A673 (cell line): ENCODE results near the gene DACT2. TPM values are rescaled to one million over a fixed set of nuclear protein-coding genes. Genes with fewer than 3 reads are reported as not detected.

Source experiments
- Bru-seq: library from RNA; stranded (reverse); fragments of 400-500 nt; gene quantifications from one replicate; lab custom pipeline; 2021; lab: Mats Ljungman, UMichigan
- BruChase-seq, 2 experiments: library from RNA; stranded (reverse); fragments of 400-500 nt; gene quantifications; one replicate each; lab custom pipeline; 2021; lab: Mats Ljungman, UMichigan
- BruUV-seq: library from RNA; stranded (reverse); fragments of 400-500 nt; replicated peaks from 2 replicates; lab custom pipeline; 2021; lab: Mats Ljungman, UMichigan
- CTCF ChIA-PET: fragments of 300-600 bp; sonication (Branson Sonifier 250); formaldehyde crosslinking; loops from one replicate; lab custom pipeline; 2022; ENCODE audit warnings: antibody characterized with exemption; lab: Charles Lee
- POLR2A ChIA-PET: fragments of 300-600 bp; sonication (Branson Sonifier 250); formaldehyde crosslinking; loops from one replicate; lab custom pipeline; 2022; ENCODE audit warnings: antibody characterized with exemption; ENCODE audit not compliant: low non-redundant PET; lab: Charles Lee
- DNase-seq: peaks from one replicate; pipeline ENCODE4 v3.0.0-alpha.2; 2015; ENCODE audit warnings: low spot score
- H3K27ac ChIP-seq: fragments of 200-600 bp; sonication (generic); 2 replicates; pipeline ENCODE4 v1.5.1; 2016; ENCODE audit warnings: mixed run types, low read depth, mild to moderate bottlenecking, mixed read lengths, antibody characterized with exemption, low read length; ENCODE audit not compliant: poor library complexity, severe bottlenecking
- H3K27me3 ChIP-seq: fragments of 200-600 bp; sonication (generic); replicated peaks from 2 replicates; pipeline ENCODE4 v1.6.1; 2017; ENCODE audit warnings: mixed run types, low read depth, mild to moderate bottlenecking, mixed read lengths, antibody characterized with exemption, low read length; ENCODE audit not compliant: insufficient read depth, poor library complexity
- H3K36me3 ChIP-seq: fragments of 200-600 bp; sonication (generic); 2 replicates; pipeline ENCODE4 v1.6.1; 2016; ENCODE audit warnings: mixed run types, mild to moderate bottlenecking, mixed read lengths, antibody characterized with exemption, low read length; ENCODE audit not compliant: insufficient read depth, poor library complexity, severe bottlenecking
- H3K4me1 ChIP-seq: fragments of 200-600 bp; sonication (generic); 2 replicates; pipeline ENCODE4 v1.6.1; 2017; ENCODE audit warnings: mixed run types, mild to moderate bottlenecking, mixed read lengths, antibody characterized with exemption, low read length; ENCODE audit not compliant: insufficient read depth, poor library complexity, severe bottlenecking
- H3K4me3 ChIP-seq: fragments of 200-600 bp; sonication (generic); 2 replicates; pipeline ENCODE4 v1.5.1; 2016; ENCODE audit warnings: low read depth, mixed run types, mild to moderate bottlenecking, mixed read lengths, low read length; ENCODE audit not compliant: poor library complexity, severe bottlenecking
- H3K9me3 ChIP-seq: fragments of 200-600 bp; sonication (generic); 2 replicates; pipeline ENCODE4 v1.6.1; 2016; ENCODE audit warnings: mixed run types, low read depth, mild to moderate bottlenecking, mixed read lengths, antibody characterized with exemption, low read length; ENCODE audit not compliant: poor library complexity, severe bottlenecking
- EZH2 ChIP-seq: fragments of 200-600 bp; sonication (generic); IDR thresholded peaks from 2 replicates; pipeline ENCODE4 v1.6.1; 2017; ENCODE audit warnings: borderline replicate concordance, low read depth, mild to moderate bottlenecking, mixed read lengths, antibody characterized with exemption, low read length; ENCODE audit not compliant: poor library complexity, severe bottlenecking
- intact Hi-C: fragments of 100-400 bp; cut with micrococcal nuclease; formaldehyde crosslinking; loops from one replicate; pipeline ENCODE4 v1.10.0; 2022; ENCODE audit not compliant: unreplicated experiment
- long read RNA-seq: library from polyadenylated mRNA; stranded (forward); transcript quantifications from one replicate; pipeline ENCODE4 v2.0.0, GENCODE V29; 2022
- total RNA-seq: library from RNA; stranded (reverse); gene quantifications from 2 replicates; pipeline ENCODE4 v1.2.3, GENCODE V29; 2021
- TF ChIP-seq, protein P1 (sequence below): fragments of 300-800, 200-600 bp; sonication (generic); conservative IDR thresholded peaks from 2 replicates; pipeline ENCODE4 v1.5.1; 2017; ENCODE audit warnings: low read depth, mild to moderate bottlenecking, antibody characterized with exemption, low read length, moderate library complexity, mixed read lengths

The DACT2 gene
- 14.5 and 18.7 TPM in 2 replicates for total RNA-seq
- Bru-seq, nascent RNA, result percentile 59 among the genes with signal in this experiment
- BruChase-seq, experiment 1, labeled RNA remaining after a 2-hour chase, result percentile 61 among the genes with signal in this experiment
- percentile 60 among the genes with signal in this experiment for BruChase-seq, experiment 2, labeled RNA remaining after a 6-hour chase
- long read RNA-seq, partial matches to known transcripts, result 1 of 17 reads
- long read RNA-seq, other reads (novel, unspliced or antisense), result 12 of 17 reads

- DNase-seq, result peak; percentile 60
- POLR2A ChIA-PET, result no interaction called here
Measured at GRCh38 chr6:168319279-168320111, at the start of gene DACT2. DACT2 (minus strand) TSS chr6:168319777; CDS start chr6:168319633, 144 bp downstream.

GRCh38 chr6:168368936-168369335, 49.4 kb upstream of the DACT2 start:
- TF ChIP-seq EZH2, result no peak
- TF ChIP-seq, protein P1, sequence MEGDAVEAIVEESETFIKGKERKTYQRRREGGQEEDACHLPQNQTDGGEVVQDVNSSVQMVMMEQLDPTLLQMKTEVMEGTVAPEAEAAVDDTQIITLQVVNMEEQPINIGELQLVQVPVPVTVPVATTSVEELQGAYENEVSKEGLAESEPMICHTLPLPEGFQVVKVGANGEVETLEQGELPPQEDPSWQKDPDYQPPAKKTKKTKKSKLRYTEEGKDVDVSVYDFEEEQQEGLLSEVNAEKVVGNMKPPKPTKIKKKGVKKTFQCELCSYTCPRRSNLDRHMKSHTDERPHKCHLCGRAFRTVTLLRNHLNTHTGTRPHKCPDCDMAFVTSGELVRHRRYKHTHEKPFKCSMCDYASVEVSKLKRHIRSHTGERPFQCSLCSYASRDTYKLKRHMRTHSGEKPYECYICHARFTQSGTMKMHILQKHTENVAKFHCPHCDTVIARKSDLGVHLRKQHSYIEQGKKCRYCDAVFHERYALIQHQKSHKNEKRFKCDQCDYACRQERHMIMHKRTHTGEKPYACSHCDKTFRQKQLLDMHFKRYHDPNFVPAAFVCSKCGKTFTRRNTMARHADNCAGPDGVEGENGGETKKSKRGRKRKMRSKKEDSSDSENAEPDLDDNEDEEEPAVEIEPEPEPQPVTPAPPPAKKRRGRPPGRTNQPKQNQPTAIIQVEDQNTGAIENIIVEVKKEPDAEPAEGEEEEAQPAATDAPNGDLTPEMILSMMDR, result no peak
- ChIA-PET CTCF (no interaction called here), POLR2A (no interaction called here)
- Histone ChIP-seq H3K27ac (no peak overlapping the region), H3K27me3 (no peaks in the 10 kb centered on the region), H3K36me3 (no peaks in the 10 kb centered on the region), H3K4me1 (peaks cover 4% of the 10 kb centered on the region), H3K4me3 (no peak overlapping the region), H3K9me3 (no peaks in the 10 kb centered on the region)
- no peak for DNase-seq
- intact Hi-C loops, result no loop called here
- BruUV-seq, result no TSS peak

More at GRCh38 chr6:168319279-168320111, at the start of gene DACT2:
- CTCF ChIA-PET, result interaction anchor here (0.6 kb wide), 1 partner anchor 1449 kb away, joined by 3 read pairs; no protein-coding TSS in a partner anchor
- TF ChIP-seq EZH2, result no peak
- TF ChIP-seq, protein P1, result no peak
- no peaks in the 10 kb centered on the region for H3K27me3 ChIP-seq
- no TSS peak for BruUV-seq
- H3K9me3 ChIP-seq, result peaks cover 6% of the 10 kb centered on the region
- peaks cover 10% of the 10 kb centered on the region for H3K4me1 ChIP-seq
- H3K4me3 ChIP-seq, result peak within 1 kb of the TSS; percentile 85
- H3K27ac ChIP-seq, result peak within 1 kb of the TSS; percentile 68
- intact Hi-C loops, result no loop called here
- H3K36me3 ChIP-seq, result no peaks in the 10 kb centered on the region

DNA sequence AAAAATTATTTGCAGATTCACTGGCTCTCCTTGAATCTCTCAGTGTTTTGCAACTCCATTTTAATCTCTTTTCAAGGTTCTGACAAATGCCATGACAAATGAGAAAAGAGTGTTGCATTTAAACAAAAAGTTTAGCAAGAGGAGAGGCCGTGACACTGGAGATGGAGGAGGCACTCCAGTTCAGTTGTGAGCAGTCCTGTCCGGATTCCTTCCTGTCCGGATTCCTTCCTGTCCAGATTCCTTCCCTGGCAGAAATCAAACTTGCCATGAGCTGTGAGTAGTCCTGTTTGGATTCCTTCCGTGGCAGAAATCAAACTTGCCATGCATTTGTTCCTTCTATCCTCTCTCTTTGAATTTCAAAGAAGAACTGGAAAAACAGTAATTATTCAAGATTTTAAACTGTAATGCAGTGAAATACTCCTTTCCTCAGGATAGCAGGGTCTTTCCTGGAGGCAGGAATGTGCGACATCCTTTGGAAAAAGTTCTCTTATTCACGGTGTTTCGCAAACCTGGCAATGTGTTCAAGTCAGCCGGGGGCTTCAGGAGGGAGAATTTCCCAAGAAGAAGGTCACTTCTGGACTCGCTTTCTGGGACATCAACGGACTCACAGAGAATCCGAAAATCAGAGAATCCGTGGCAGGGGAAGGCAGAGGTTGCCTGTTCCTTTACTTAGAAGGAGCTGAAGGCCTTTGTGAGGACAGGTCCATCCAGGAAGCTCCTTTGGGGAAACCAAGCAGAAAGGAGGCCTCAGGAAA, 48.7 kb upstream of the DACT2 start:
- ChIA-PET POLR2A (no interaction called here), CTCF (no interaction called here)
- H3K27me3 ChIP-seq, result no peaks in the 10 kb centered on the region

More for the DNA sequence above, 48.7 kb upstream of the DACT2 start:
- no peaks in the 10 kb centered on the region for H3K9me3 ChIP-seq
- no peak overlapping the region for H3K27ac ChIP-seq
- DNase-seq, result no peak
- H3K4me1 ChIP-seq, result peaks cover 4% of the 10 kb centered on the region
- intact Hi-C loops, result no loop called here
- no peak for TF ChIP-seq EZH2
- TF ChIP-seq, protein P1, result no peak
- BruUV-seq, result no TSS peak
- no peak overlapping the region for H3K4me3 ChIP-seq
- H3K36me3 ChIP-seq, result no peaks in the 10 kb centered on the region
